ENCODE results near the gene ST7.

DNA sequence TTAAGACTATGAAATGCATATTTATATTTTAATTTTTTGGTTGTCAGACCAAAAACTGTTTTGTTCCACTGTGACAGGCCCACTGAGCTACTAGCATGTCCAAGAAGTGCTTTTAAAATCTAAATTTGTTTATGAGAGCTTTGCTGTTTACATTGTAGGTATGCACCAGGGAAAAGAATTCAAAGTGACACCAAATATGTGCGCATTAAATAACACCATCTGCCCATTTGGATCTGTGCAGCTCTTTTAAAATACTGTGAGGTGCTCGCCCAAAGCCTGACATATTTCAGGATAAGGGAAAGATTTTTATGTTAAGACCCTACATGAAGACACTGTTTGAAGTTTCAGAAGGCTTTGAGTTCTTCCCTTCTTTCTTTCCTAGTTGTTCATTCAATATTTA is 162.9 kb downstream of the ST7 start:
- no peak for TF ChIP-seq FOXA1 (IDR thresholded peaks at IDR 0.05)
- no peak for TF ChIP-seq SUZ12 (IDR thresholded peaks at IDR 0.05)

Measured in HEK293T (cell line).